ENCODE data around the gene CD93.

The CD93 gene

GRCh38 chr20:23100720-23101107, 14.6 kb upstream of the CD93 start:
- in situ Hi-C loops (cut with MboI; ENCODE audit: low sequenced_read_pairs) = no loop called here

- in situ Hi-C loops (cut with MboI; ENCODE audit: low sequenced_read_pairs) = no loop called here
These were observed 13.9 kb upstream of the CD93 start for GRCh38 chr20:23099791-23100719.

DNA sequence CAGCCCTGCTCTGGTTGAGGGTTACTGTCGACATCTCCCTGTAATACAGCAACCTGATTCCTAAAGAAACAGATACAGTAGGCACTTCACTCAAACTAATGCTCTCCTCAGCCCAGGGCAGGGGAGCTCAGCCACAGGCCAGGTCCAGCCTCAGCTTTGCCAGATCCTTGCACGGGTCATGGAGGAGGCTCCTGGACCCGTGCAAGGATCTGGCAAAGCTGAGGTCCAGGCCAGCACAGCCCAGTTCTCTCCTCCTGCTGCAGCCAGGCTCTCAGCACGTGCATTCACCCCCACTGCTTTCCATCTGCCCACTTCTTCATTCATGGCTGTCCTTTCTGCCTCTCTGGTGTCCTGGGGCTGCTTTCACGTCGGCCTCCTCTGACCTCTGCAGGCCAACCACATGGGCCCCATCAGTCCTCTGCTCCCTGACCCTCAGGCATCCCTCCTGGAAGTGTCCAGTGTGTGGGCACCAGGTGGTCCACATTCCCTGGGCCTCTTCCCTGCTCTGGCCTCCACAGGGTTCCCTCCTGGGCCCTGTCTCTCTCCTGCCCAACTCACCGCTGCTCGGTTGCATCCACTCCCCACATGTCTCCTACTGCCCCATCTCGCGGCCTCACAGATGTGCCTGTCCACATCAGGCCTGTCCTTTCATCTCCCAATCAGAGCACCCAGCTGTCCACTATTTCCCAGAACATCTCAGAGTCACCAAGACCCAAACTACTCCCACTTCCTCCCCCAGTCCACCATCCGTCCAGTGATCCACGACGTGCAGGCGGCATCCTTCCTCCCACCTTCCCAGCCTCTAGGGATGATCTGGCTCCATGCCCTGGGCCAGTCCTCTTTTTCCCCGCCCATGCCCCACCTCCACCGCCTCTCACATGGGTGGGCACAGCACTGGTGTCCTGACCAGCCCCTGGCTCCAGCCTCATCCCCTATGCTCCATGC, 11.8 kb upstream of the CD93 start:
- in situ Hi-C loops (cut with MboI; ENCODE audit: low sequenced_read_pairs) = no loop called here

GRCh38 chr20:23096986-23097520, 10.9 kb upstream of the CD93 start:
- in situ Hi-C loops (cut with MboI; ENCODE audit: low sequenced_read_pairs) = no loop called here

GRCh38 chr20:23096097-23096496, 10.0 kb upstream of the CD93 start:
- in situ Hi-C loops (cut with MboI; ENCODE audit: low sequenced_read_pairs) = no loop called here

DNA sequence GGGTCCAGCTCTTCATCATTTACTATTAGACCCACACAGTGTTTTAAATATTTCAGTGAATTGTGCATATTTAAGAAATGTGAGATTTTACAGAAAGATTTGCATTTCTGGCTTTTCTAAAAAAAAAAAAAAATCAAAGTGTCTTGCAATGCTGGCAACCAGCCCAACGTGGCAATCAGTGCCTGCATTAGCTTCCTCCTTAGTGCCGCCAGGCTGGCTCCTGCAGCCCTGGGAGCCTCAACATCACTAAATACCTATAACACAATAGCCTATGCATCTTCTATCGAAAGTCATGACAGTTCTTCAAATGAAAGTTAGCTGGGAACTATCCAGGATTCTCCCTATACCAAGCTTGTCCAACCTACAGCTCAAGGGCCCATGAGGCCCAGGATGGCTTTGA, 9.4 kb upstream of the CD93 start:
- in situ Hi-C loops (cut with MboI; ENCODE audit: low sequenced_read_pairs) = no loop called here

DNA sequence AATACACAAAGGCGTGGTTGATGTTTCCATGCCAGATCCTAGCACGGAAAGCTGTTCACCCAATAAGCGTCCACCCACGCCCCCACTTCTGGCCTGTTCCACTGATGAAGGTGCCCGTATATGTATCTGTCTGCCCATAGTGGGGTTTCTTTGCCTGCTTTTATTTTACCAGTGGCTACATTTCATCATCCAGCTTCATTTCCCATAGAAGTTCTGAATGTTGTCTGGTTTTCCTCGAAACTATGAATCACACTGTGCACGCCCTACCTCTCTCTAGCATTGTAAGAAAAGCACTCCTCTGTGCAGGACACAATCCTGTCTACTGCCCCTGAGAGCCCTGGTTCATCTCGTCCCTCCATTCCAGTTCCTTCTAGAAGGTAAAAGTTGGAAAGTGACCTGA, 8.8 kb upstream of the CD93 start:
- in situ Hi-C loops (cut with MboI; ENCODE audit: low sequenced_read_pairs) = no loop called here

- in situ Hi-C loops (cut with MboI; ENCODE audit: low sequenced_read_pairs) = no loop called here
These were observed 8.2 kb upstream of the CD93 start for GRCh38 chr20:23094213-23094896.

- in situ Hi-C loops (cut with MboI; ENCODE audit: low sequenced_read_pairs) = no loop called here
These were observed 7.5 kb upstream of the CD93 start for GRCh38 chr20:23093613-23094012.

GRCh38 chr20:23092861-23093495, 6.9 kb upstream of the CD93 start:
- in situ Hi-C loops (cut with MboI; ENCODE audit: low sequenced_read_pairs) = no loop called here

GRCh38 chr20:23092384-23092756, 6.2 kb upstream of the CD93 start:
- in situ Hi-C loops (cut with MboI; ENCODE audit: low sequenced_read_pairs) = no loop called here

DNA sequence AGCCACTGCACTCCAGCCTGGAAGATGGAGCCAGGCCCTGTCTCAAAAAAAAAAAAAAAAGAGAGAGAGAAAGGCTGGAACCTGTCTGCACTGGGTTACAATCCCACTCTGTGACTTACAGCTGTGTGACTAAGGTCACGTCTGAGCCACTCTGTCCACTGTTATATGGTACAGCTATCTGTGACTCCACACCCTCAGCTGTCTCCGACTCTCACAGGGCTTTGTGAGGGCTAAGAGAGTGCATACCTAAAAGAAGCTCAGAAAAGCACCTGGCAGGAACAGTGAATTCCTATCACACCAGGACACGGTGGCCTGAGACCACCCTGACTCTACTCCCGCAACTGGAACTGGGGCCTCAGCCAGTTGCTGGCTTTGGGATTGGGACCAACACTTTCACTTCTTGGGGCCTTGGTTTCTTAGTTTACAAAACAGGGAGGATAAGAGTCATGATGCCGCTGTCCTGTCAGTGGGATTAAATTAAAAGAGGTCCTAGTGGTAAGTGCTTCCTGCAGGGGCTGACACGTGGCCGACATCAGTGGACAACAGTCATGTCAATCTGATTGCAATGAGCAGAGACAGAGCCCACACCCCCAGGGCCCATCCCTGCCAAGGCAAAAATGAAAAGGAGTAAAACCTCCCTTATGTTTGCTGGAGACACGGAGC, 5.7 kb upstream of the CD93 start:
- in situ Hi-C loops (cut with MboI; ENCODE audit: low sequenced_read_pairs) = no loop called here

GRCh38 chr20:23090878-23091277, 4.8 kb upstream of the CD93 start:
- in situ Hi-C loops (cut with MboI; ENCODE audit: low sequenced_read_pairs) = no loop called here

DNA sequence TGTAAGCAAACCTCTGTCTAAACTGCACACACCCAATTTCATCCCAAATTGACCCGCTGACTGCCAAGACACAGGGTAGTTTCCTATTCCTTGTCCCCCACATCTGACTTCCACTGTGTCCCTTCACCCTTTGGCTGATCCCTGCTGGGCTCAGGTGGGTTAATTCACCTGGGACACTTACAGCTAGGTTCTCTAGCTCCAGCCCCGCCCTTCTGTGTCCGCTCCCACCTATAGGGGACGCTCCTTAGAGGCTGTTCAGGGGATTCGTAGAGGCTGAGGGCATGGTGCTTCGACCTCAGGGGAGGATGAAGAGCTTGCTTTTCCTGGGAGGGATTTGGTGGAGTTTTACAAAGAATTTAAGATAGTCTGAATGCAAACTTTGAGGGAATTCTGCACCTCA, 4.0 kb upstream of the CD93 start:
- in situ Hi-C loops (cut with MboI; ENCODE audit: low sequenced_read_pairs) = no loop called here

GRCh38 chr20:23088866-23089265, 2.7 kb upstream of the CD93 start:
- in situ Hi-C loops (cut with MboI; ENCODE audit: low sequenced_read_pairs) = no loop called here

DNA sequence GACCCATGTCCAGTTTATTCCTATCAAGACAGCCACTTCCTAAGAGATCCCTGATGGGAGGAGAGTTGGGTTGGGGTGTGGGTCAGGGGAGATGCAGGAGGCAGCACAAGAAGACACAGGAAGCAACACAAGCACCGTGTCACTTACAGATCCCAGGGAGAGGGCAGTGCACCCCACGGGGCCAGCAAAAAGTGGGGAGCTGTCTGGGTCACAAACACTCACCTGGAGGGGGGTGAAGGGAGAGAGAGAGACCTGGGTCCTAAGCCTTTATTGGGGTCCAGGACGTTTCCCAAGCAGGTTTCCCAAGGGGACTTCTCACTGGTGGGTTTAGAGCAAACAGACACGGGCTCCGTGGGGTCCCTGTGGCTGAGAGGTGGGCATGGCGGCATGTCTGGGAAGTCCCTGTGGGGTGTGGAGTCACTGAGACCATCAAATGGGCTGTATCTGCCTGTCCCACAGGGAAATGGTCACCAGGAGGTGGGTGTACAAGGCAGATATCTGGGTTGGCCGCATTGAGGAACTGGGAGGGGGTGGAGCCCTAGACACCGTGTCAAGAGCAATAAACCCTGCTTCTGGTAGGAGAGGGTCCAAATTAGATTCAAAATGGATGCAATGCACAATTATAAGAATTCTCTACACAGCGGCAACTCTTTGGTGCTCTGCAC, 1.6 kb upstream of the CD93 start:
- in situ Hi-C loops (cut with MboI; ENCODE audit: low sequenced_read_pairs) = no loop called here

DNA sequence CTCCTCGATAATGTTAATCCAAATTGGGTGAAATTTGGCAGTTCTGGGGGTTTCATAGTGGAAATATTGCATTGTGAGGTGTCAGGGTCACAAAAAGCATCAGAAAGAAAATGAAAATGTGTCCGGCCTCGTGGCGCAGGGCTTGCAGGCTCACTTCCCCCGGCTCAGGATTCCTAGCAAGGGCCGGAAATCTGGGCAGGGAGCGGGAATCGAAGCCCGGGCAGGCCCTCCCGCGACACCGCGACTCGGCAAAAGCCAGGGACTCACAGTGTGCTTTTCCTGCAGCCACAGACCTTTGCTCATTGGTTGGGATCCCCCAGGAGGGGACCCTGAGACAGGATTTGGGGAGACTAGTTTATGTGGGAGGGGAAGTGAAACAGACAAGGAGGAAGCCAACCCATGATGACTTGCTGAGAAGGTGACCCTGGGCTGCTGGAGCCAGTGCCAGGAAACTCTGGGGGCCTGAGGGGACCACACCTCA, 847 bp upstream of the CD93 start:
- in situ Hi-C loops (cut with MboI; ENCODE audit: low sequenced_read_pairs) = no loop called here

DNA sequence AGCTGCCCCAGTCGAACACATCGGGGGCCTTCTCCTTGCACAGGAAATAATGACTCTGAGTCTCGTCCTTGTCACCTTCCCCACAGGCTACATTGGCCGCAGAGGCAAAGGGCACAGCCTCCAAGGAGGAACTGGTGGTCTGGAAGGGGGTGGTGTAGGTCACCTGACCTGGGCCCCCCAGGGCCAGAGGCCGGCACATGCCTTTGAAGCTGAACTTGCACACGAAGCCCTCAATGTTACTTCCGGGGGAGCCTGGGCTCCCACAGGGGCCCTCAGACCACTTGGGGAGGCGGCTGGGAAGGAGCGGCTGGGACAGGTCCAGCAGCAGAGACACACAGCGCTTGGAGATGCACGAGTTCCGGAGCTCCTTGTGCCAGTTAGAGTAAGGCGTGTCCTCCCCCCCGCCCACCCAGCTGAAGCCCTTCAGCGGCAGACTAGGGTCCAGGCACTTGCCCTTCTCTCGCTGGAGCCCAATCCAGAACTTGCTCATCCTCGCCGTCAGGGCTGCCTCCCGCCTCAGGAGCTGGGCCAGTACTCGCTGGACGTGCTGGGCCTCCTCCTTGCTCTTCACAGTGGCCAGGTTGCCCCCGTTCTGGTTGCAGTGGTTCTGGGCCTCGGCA, 578 bp downstream of the CD93 start:
- in situ Hi-C loops (cut with MboI; ENCODE audit: low sequenced_read_pairs) = no loop called here

- in situ Hi-C loops (cut with MboI; ENCODE audit: low sequenced_read_pairs) = no loop called here
These were observed 1.2 kb downstream of the CD93 start for GRCh38 chr20:23084845-23085365.

All from HL-60/S4 treated with retinoic acid at 250 ng/mL for 4 days and 3 days (cell line).